ENCODE data around the gene ADGRG3. TPM values are rescaled to one million over a fixed set of nuclear protein-coding genes. Genes with fewer than 3 reads are reported as not detected.

Gene ADGRG3
- total and polyA plus RNA-seq, 2 experiments from 2014 or later = not detected

DNA sequence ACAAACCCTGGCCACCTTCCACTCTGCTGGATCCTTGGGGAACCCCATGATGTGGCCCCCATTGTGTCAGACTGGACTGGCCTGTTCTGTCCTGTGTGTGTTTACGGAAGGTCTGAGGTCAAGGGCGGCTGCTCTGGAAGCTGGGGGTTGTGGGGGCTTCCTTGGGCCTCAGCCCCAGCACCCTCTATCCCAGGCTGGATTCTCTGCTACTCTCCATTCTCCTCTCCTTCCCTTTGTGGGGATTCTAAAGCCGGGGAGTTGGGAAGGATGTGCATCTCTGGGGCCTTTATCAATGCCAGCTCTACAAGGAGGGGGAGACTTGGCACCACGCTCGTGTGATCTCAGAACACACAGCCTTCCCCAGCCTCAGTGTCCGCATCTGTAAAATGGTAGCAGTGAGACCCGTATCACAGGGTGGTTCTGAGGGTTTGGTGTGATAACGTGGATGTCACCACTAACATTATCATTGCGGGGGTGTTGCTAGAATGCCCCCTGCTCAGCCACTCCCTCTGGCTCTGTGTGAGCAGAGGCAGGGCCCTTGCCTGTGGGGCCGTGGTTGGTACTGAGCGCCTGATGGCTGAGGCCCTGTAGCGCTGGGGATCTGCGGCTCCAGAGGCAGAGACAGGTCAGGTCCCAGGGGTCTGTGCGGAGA, 21.6 kb upstream of the ADGRG3 start:
- Mint-ChIP-seq H3K36me3 (ENCODE audit: low read depth) (no peaks in the 10 kb centered on the region), H3K9me3 (no peaks in the 10 kb centered on the region), H3K4me1 (no peaks in the 10 kb centered on the region), H3K4me3 (no peak overlapping the region), H3K27ac (no peak overlapping the region), H3K27me3 (ENCODE audit: insufficient read depth, low read depth, poor library complexity) (peaks cover 14% of the 10 kb centered on the region)
- Histone ChIP-seq H3K79me2 (replicated peaks; ENCODE audit: insufficient read depth) (no peaks in the 10 kb centered on the region), H3K4me2 (no peak overlapping the region), H3K4me1 (ENCODE audit: insufficient read depth) (no peaks in the 10 kb centered on the region), H3K9me2 (ENCODE audit: insufficient read depth) (no peaks in the 10 kb centered on the region), H3K27ac (ENCODE audit: low read depth) (no peak overlapping the region), H3K36me3 (ENCODE audit: insufficient read depth) (no peaks in the 10 kb centered on the region), H3K4me3 (no peak overlapping the region), H3F3A (replicated peaks; ENCODE audit: low read depth) (no peaks in the 10 kb centered on the region), H4K20me1 (replicated peaks; ENCODE audit: insufficient read depth) (no peaks in the 10 kb centered on the region; the same call in 1 of the 2 replicates), H3K27me3 (ENCODE audit: insufficient read depth) (no peaks in the 10 kb centered on the region), H2AFZ (no peak overlapping the region)
- TF ChIP-seq POLR2AphosphoS5 (IDR thresholded peaks at IDR 0.05; ENCODE audit: low read depth) (no peak), ZNF331 (CRISPR knock-in tag; IDR thresholded peaks at IDR 0.05; ENCODE audit: low read depth) (no peak), EZH2phosphoT487 (IDR thresholded peaks at IDR 0.05; ENCODE audit: unreplicated experiment) (no peak), JUNB (IDR thresholded peaks at IDR 0.05; ENCODE audit: unreplicated experiment) (no peak), NANOG (IDR thresholded peaks at IDR 0.05; ENCODE audit: borderline replicate concordance) (no peak), ZNF114 (CRISPR knock-in tag; IDR thresholded peaks at IDR 0.05) (no peak), STAT1 (IDR thresholded peaks at IDR 0.05; ENCODE audit: unreplicated experiment) (no peak), EZH2 (IDR thresholded peaks at IDR 0.05; ENCODE audit: low read depth, unreplicated experiment) (no peak), CREB1 (CRISPR knock-in tag; IDR thresholded peaks at IDR 0.05; ENCODE audit: low read depth) (no peak)
- TF ChIP-seq, protein P1, sequence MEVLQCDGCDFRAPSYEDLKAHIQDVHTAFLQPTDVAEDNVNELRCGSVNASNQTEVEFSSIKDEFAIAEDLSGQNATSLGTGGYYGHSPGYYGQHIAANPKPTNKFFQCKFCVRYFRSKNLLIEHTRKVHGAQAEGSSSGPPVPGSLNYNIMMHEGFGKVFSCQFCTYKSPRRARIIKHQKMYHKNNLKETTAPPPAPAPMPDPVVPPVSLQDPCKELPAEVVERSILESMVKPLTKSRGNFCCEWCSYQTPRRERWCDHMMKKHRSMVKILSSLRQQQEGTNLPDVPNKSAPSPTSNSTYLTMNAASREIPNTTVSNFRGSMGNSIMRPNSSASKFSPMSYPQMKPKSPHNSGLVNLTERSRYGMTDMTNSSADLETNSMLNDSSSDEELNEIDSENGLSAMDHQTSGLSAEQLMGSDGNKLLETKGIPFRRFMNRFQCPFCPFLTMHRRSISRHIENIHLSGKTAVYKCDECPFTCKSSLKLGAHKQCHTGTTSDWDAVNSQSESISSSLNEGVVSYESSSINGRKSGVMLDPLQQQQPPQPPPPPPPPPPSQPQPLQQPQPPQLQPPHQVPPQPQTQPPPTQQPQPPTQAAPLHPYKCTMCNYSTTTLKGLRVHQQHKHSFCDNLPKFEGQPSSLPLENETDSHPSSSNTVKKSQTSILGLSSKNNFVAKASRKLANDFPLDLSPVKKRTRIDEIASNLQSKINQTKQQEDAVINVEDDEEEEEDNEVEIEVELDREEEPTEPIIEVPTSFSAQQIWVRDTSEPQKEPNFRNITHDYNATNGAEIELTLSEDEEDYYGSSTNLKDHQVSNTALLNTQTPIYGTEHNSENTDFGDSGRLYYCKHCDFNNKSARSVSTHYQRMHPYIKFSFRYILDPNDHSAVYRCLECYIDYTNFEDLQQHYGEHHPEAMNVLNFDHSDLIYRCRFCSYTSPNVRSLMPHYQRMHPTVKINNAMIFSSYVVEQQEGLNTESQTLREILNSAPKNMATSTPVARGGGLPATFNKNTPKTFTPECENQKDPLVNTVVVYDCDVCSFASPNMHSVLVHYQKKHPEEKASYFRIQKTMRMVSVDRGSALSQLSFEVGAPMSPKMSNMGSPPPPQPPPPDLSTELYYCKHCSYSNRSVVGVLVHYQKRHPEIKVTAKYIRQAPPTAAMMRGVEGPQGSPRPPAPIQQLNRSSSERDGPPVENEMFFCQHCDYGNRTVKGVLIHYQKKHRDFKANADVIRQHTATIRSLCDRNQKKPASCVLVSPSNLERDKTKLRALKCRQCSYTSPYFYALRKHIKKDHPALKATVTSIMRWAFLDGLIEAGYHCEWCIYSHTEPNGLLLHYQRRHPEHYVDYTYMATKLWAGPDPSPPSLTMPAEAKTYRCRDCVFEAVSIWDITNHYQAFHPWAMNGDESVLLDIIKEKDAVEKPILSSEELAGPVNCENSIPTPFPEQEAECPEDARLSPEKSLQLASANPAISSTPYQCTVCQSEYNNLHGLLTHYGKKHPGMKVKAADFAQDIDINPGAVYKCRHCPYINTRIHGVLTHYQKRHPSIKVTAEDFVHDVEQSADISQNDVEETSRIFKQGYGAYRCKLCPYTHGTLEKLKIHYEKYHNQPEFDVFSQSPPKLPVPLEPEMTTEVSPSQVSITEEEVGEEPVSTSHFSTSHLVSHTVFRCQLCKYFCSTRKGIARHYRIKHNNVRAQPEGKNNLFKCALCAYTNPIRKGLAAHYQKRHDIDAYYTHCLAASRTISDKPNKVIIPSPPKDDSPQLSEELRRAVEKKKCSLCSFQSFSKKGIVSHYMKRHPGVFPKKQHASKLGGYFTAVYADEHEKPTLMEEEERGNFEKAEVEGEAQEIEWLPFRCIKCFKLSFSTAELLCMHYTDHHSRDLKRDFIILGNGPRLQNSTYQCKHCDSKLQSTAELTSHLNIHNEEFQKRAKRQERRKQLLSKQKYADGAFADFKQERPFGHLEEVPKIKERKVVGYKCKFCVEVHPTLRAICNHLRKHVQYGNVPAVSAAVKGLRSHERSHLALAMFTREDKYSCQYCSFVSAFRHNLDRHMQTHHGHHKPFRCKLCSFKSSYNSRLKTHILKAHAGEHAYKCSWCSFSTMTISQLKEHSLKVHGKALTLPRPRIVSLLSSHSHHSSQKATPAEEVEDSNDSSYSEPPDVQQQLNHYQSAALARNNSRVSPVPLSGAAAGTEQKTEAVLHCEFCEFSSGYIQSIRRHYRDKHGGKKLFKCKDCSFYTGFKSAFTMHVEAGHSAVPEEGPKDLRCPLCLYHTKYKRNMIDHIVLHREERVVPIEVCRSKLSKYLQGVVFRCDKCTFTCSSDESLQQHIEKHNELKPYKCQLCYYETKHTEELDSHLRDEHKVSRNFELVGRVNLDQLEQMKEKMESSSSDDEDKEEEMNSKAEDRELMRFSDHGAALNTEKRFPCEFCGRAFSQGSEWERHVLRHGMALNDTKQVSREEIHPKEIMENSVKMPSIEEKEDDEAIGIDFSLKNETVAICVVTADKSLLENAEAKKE (CRISPR knock-in tag; IDR thresholded peaks at IDR 0.05) = no peak
- TF ChIP-seq, protein P2, sequence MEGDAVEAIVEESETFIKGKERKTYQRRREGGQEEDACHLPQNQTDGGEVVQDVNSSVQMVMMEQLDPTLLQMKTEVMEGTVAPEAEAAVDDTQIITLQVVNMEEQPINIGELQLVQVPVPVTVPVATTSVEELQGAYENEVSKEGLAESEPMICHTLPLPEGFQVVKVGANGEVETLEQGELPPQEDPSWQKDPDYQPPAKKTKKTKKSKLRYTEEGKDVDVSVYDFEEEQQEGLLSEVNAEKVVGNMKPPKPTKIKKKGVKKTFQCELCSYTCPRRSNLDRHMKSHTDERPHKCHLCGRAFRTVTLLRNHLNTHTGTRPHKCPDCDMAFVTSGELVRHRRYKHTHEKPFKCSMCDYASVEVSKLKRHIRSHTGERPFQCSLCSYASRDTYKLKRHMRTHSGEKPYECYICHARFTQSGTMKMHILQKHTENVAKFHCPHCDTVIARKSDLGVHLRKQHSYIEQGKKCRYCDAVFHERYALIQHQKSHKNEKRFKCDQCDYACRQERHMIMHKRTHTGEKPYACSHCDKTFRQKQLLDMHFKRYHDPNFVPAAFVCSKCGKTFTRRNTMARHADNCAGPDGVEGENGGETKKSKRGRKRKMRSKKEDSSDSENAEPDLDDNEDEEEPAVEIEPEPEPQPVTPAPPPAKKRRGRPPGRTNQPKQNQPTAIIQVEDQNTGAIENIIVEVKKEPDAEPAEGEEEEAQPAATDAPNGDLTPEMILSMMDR (conservative IDR thresholded peaks at IDR 0.05; ENCODE audit: low read depth in 2 of 2) = no peak
- TF ChIP-seq, protein P3, sequence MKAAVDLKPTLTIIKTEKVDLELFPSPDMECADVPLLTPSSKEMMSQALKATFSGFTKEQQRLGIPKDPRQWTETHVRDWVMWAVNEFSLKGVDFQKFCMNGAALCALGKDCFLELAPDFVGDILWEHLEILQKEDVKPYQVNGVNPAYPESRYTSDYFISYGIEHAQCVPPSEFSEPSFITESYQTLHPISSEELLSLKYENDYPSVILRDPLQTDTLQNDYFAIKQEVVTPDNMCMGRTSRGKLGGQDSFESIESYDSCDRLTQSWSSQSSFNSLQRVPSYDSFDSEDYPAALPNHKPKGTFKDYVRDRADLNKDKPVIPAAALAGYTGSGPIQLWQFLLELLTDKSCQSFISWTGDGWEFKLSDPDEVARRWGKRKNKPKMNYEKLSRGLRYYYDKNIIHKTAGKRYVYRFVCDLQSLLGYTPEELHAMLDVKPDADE (IDR thresholded peaks at IDR 0.05) = no peak
- TF ChIP-seq, protein P4, sequence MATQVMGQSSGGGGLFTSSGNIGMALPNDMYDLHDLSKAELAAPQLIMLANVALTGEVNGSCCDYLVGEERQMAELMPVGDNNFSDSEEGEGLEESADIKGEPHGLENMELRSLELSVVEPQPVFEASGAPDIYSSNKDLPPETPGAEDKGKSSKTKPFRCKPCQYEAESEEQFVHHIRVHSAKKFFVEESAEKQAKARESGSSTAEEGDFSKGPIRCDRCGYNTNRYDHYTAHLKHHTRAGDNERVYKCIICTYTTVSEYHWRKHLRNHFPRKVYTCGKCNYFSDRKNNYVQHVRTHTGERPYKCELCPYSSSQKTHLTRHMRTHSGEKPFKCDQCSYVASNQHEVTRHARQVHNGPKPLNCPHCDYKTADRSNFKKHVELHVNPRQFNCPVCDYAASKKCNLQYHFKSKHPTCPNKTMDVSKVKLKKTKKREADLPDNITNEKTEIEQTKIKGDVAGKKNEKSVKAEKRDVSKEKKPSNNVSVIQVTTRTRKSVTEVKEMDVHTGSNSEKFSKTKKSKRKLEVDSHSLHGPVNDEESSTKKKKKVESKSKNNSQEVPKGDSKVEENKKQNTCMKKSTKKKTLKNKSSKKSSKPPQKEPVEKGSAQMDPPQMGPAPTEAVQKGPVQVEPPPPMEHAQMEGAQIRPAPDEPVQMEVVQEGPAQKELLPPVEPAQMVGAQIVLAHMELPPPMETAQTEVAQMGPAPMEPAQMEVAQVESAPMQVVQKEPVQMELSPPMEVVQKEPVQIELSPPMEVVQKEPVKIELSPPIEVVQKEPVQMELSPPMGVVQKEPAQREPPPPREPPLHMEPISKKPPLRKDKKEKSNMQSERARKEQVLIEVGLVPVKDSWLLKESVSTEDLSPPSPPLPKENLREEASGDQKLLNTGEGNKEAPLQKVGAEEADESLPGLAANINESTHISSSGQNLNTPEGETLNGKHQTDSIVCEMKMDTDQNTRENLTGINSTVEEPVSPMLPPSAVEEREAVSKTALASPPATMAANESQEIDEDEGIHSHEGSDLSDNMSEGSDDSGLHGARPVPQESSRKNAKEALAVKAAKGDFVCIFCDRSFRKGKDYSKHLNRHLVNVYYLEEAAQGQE (IDR thresholded peaks at IDR 0.05; ENCODE audit: unreplicated experiment) = no peak
- no peak for ATAC-seq
- no peak for DNase-seq (ENCODE audit: low spot score)

Data from GM23338 (cell line).